Ecto neural progenitor cell (in vitro differentiated cells): ENCODE results near the gene NUDT2.
"Not testable (repeated sequence)": the region's sequence is repeated elsewhere in the genome, so short reads cannot be mapped to it uniquely, and the experiment has no call there.

Experiments used
- DNase-seq: peaks from one replicate; pipeline ENCODE4 v3.0.0-alpha.2; 2018; ENCODE audit warnings: low spot score

NUDT2 gene

GRCh38 chr9:34335376-34335775, 6.0 kb downstream of the NUDT2 start:
- no peak for DNase-seq

- no peak for DNase-seq
These were observed 8.0 kb downstream of the NUDT2 start for GRCh38 chr9:34337403-34337802.

GRCh38 chr9:34338079-34338478, 8.7 kb downstream of the NUDT2 start:
- not testable (repeated sequence) for DNase-seq

- DNase-seq = no peak
These were observed 9.5 kb downstream of the NUDT2 start for GRCh38 chr9:34338665-34339385.

GRCh38 chr9:34341659-34342295, 12.4 kb downstream of the NUDT2 start:
- DNase-seq = no peak

- DNase-seq = no peak
These were observed 13.7 kb downstream of the NUDT2 start for GRCh38 chr9:34343090-34343489.

- no peak for DNase-seq
These were observed 14.2 kb downstream of the NUDT2 start for GRCh38 chr9:34343605-34344004.

GRCh38 chr9:34346873-34347799, 17.8 kb downstream of the NUDT2 start:
- DNase-seq = no peak

- DNase-seq = no peak
These were observed 18.4 kb downstream of the NUDT2 start for GRCh38 chr9:34347800-34348158.

GRCh38 chr9:34349324-34349723, 20.0 kb downstream of the NUDT2 start:
- DNase-seq = no peak

GRCh38 chr9:34352122-34352652, 22.8 kb downstream of the NUDT2 start:
- DNase-seq = peak; percentile 3

- not testable (repeated sequence) for DNase-seq
These were observed 23.6 kb downstream of the NUDT2 start for GRCh38 chr9:34352957-34353356.

- peak; percentile 29 for DNase-seq
These were observed 33.3 kb downstream of the NUDT2 start for GRCh38 chr9:34362614-34363214.

GRCh38 chr9:34363619-34364351, 34.4 kb downstream of the NUDT2 start:
- DNase-seq = peak; percentile 57

GRCh38 chr9:34365282-34365681, 35.9 kb downstream of the NUDT2 start:
- no peak for DNase-seq

- no peak for DNase-seq
These were observed 37.0 kb downstream of the NUDT2 start for GRCh38 chr9:34366365-34366764.

GRCh38 chr9:34367751-34368410, 38.5 kb downstream of the NUDT2 start:
- DNase-seq = not testable (repeated sequence)

GRCh38 chr9:34368796-34369195, 39.4 kb downstream of the NUDT2 start:
- not testable (repeated sequence) for DNase-seq

GRCh38 chr9:34369636-34370035, 40.3 kb downstream of the NUDT2 start:
- DNase-seq = no peak

GRCh38 chr9:34370335-34370969, 41.1 kb downstream of the NUDT2 start:
- no peak for DNase-seq
